ENCODE data around the gene ARFRP1. TPM values are rescaled to one million over a fixed set of nuclear protein-coding genes. Genes with fewer than 3 reads are reported as not detected.
"Not testable (repeated sequence)": the region's sequence is repeated elsewhere in the genome, so short reads cannot be mapped to it uniquely, and the experiment has no call there.

The ARFRP1 gene
- total RNA-seq, 1 experiment from 2014 or later, result 30.2 TPM

DNA sequence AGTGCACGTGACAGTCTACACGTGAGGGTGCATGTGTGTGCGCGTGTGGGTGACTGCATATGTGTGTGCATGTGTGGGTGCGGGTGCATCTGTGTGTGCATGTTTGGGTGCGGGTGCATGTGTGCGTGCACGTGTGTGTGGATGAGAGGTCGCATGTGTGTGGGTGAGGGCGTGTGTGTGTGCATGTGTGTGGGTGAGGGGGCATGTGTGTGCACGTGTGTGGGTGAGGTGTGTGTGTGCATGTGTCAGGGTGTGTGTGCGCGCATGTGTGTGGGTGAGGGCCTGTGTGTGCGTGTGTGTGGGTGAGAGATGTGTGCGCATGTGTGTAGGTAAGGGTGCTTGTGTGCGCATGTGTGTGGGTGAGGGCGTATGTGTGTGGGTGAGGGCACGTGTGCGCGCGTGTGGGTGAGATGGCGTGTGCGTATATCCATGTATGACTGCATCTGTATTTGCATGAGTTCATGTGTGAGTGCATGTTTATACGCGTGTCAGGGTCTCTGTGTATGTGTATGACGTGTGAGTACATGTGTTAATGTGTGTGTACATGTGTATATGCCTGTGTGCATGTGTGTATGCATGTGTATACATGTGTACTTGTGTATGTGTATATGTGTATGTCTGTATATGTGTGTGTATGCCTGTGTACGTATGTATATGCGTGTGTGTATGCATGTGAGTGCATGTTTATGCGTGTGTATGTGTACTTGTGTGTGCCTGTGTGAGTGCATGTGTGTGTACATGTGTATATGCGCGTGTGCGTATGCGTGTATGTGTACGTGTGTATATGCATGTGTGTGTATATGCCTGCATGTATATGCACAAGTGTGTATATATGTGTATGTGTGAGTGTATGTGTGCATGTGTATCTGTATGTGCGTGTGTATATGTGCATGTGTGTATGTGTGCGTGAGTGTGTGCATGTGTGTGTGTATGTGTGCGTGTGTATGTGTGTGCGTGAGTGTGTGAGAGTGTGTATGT is 24.6 kb upstream of the ARFRP1 start:
- ChIA-PET CTCF (no interaction called here), POLR2A (no interaction called here)
- H3K9me3 Mint-ChIP-seq, result no peaks in the 10 kb centered on the region
- H3K36me3 Mint-ChIP-seq, result peaks cover 8% of the 10 kb centered on the region; the same call in 1 of the 2 replicates
- H3K4me3 Mint-ChIP-seq, result no peak overlapping the region
- H3K27ac Mint-ChIP-seq, result no peak overlapping the region
- no peaks in the 10 kb centered on the region for H3K27me3 Mint-ChIP-seq (ENCODE audit: low read depth)
- no peak for TF ChIP-seq SOX15 (CRISPR knock-in tag; IDR thresholded peaks at IDR 0.05)
- no peak for TF ChIP-seq RORB (CRISPR knock-in tag; IDR thresholded peaks at IDR 0.05)
- TF ChIP-seq SMAD4 (CRISPR knock-in tag; IDR thresholded peaks at IDR 0.05), result no peak
- TF ChIP-seq, protein P1, sequence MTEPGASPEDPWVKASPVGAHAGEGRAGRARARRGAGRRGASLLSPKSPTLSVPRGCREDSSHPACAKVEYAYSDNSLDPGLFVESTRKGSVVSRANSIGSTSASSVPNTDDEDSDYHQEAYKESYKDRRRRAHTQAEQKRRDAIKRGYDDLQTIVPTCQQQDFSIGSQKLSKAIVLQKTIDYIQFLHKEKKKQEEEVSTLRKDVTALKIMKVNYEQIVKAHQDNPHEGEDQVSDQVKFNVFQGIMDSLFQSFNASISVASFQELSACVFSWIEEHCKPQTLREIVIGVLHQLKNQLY (CRISPR knock-in tag; IDR thresholded peaks at IDR 0.05), result no peak
- TF ChIP-seq, protein P2, sequence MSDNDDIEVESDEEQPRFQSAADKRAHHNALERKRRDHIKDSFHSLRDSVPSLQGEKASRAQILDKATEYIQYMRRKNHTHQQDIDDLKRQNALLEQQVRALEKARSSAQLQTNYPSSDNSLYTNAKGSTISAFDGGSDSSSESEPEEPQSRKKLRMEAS (CRISPR knock-in tag; IDR thresholded peaks at IDR 0.05), result no peak
- no peak for TF ChIP-seq ZNF396 (CRISPR knock-in tag; IDR thresholded peaks at IDR 0.05; ENCODE audit: borderline replicate concordance)
- DNase-seq (ENCODE audit: low spot score), result no peak
- no peak for ATAC-seq
- no peaks in the 10 kb centered on the region for H3K4me1 Mint-ChIP-seq

DNA sequence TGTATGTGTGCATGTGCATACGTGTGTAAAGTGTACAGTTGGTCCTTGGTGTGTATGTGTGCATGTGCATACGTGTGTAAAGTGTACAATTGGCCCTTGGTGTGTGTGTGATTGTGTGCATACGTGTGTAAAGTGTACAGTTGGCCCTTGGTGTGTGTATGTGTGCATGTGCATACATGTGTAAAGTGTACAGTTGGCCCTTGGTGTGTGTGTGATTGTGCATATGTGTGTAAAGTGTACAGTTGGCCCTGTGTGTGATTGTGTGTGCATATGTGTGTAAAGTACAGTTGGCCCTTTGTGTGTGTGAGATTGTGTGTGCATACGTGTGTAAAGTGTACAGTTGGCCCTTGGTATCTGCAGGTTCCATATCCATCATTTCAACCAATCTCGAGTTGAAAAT is 23.6 kb upstream of the ARFRP1 start:
- TF ChIP-seq NR3C1 (CRISPR knock-in tag; conservative IDR thresholded peaks at IDR 0.05; ENCODE audit: low read depth) (no peak), TCF7 (CRISPR knock-in tag; IDR thresholded peaks at IDR 0.05; ENCODE audit: low read depth) (no peak), TEAD4 (CRISPR knock-in tag; IDR thresholded peaks at IDR 0.05) (no peak), JAZF1 (CRISPR knock-in tag; IDR thresholded peaks at IDR 0.05) (no peak), ZNF121 (CRISPR knock-in tag; IDR thresholded peaks at IDR 0.05) (no peak), RELA (CRISPR knock-in tag; IDR thresholded peaks at IDR 0.05; ENCODE audit: borderline replicate concordance) (no peak), GTF2I (CRISPR knock-in tag; conservative IDR thresholded peaks at IDR 0.05) (no peak), NFE2L1 (CRISPR knock-in tag; IDR thresholded peaks at IDR 0.05) (no peak), SMAD3 (CRISPR knock-in tag; IDR thresholded peaks at IDR 0.05; ENCODE audit: borderline replicate concordance) (no peak), SMAD4 (CRISPR knock-in tag; IDR thresholded peaks at IDR 0.05) (no peak), TEAD1 (CRISPR knock-in tag; IDR thresholded peaks at IDR 0.05) (no peak), SOX15 (CRISPR knock-in tag; IDR thresholded peaks at IDR 0.05) (no peak), ZNF263 (CRISPR knock-in tag; IDR thresholded peaks at IDR 0.05; ENCODE audit: low read depth) (no peak)
- TF ChIP-seq, protein P3, sequence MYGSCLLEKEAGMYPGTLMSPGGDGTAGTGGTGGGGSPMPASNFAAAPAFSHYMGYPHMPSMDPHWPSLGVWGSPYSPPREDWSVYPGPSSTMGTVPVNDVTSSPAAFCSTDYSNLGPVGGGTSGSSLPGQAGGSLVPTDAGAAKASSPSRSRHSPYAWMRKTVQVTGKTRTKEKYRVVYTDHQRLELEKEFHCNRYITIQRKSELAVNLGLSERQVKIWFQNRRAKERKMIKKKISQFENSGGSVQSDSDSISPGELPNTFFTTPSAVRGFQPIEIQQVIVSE (CRISPR knock-in tag; IDR thresholded peaks at IDR 0.05; ENCODE audit: borderline replicate concordance), result no peak
- TF ChIP-seq, protein P4, sequence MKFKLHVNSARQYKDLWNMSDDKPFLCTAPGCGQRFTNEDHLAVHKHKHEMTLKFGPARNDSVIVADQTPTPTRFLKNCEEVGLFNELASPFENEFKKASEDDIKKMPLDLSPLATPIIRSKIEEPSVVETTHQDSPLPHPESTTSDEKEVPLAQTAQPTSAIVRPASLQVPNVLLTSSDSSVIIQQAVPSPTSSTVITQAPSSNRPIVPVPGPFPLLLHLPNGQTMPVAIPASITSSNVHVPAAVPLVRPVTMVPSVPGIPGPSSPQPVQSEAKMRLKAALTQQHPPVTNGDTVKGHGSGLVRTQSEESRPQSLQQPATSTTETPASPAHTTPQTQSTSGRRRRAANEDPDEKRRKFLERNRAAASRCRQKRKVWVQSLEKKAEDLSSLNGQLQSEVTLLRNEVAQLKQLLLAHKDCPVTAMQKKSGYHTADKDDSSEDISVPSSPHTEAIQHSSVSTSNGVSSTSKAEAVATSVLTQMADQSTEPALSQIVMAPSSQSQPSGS (CRISPR knock-in tag; IDR thresholded peaks at IDR 0.05; ENCODE audit: borderline replicate concordance, low read depth), result no peak
- TF ChIP-seq, protein P5, sequence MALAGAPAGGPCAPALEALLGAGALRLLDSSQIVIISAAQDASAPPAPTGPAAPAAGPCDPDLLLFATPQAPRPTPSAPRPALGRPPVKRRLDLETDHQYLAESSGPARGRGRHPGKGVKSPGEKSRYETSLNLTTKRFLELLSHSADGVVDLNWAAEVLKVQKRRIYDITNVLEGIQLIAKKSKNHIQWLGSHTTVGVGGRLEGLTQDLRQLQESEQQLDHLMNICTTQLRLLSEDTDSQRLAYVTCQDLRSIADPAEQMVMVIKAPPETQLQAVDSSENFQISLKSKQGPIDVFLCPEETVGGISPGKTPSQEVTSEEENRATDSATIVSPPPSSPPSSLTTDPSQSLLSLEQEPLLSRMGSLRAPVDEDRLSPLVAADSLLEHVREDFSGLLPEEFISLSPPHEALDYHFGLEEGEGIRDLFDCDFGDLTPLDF (CRISPR knock-in tag; IDR thresholded peaks at IDR 0.05), result no peak
- TF ChIP-seq, protein P6, sequence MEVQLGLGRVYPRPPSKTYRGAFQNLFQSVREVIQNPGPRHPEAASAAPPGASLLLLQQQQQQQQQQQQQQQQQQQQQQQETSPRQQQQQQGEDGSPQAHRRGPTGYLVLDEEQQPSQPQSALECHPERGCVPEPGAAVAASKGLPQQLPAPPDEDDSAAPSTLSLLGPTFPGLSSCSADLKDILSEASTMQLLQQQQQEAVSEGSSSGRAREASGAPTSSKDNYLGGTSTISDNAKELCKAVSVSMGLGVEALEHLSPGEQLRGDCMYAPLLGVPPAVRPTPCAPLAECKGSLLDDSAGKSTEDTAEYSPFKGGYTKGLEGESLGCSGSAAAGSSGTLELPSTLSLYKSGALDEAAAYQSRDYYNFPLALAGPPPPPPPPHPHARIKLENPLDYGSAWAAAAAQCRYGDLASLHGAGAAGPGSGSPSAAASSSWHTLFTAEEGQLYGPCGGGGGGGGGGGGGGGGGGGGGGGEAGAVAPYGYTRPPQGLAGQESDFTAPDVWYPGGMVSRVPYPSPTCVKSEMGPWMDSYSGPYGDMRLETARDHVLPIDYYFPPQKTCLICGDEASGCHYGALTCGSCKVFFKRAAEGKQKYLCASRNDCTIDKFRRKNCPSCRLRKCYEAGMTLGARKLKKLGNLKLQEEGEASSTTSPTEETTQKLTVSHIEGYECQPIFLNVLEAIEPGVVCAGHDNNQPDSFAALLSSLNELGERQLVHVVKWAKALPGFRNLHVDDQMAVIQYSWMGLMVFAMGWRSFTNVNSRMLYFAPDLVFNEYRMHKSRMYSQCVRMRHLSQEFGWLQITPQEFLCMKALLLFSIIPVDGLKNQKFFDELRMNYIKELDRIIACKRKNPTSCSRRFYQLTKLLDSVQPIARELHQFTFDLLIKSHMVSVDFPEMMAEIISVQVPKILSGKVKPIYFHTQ (CRISPR knock-in tag; IDR thresholded peaks at IDR 0.05), result no peak
- TF ChIP-seq, protein P7, sequence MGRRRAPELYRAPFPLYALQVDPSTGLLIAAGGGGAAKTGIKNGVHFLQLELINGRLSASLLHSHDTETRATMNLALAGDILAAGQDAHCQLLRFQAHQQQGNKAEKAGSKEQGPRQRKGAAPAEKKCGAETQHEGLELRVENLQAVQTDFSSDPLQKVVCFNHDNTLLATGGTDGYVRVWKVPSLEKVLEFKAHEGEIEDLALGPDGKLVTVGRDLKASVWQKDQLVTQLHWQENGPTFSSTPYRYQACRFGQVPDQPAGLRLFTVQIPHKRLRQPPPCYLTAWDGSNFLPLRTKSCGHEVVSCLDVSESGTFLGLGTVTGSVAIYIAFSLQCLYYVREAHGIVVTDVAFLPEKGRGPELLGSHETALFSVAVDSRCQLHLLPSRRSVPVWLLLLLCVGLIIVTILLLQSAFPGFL (CRISPR knock-in tag; IDR thresholded peaks at IDR 0.05; ENCODE audit: borderline replicate concordance), result no peak
- Mint-ChIP-seq H3K9me3 (no peaks in the 10 kb centered on the region), H3K36me3 (peaks cover 11% of the 10 kb centered on the region), H3K27ac (no peak overlapping the region), H3K4me1 (no peaks in the 10 kb centered on the region), H3K27me3 (ENCODE audit: low read depth) (no peaks in the 10 kb centered on the region), H3K4me3 (no peak overlapping the region)
- POLR2A ChIA-PET, result no interaction called here
- ATAC-seq (no peak), DNase-seq (ENCODE audit: low spot score) (no peak)
- CTCF ChIA-PET, result no interaction called here

DNA sequence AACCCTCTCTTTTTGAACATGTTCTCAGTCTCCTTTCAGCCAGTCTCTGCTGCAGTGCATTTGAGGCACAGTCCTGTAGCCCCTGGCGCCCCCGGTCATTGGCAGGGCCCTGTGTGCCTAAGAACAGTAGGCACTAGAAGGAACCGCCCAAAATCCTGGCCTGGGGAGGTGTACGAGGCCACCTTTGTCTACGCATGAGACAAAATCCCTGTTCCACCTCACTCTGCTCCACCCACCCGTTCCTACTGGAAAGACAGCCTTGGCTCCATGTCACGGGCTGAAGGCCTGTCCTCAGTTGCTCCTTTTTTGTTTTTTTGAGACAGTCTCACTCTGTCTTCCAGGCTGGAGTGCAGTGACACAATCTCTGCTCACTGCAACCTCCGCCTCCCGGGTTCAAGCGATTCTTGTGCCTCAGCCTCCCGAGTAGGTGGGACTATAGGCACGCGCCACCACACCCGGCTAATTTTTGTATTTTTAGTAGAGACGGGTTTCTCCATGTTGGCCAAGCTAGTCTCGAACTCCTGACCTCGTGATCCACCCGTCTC is 22.5 kb upstream of the ARFRP1 start:
- ATAC-seq; CTCF ChIA-PET; H3K4me3 Mint-ChIP-seq; H3K27ac Mint-ChIP-seq; H3K27me3 Mint-ChIP-seq (ENCODE audit: low read depth); H3K4me1 Mint-ChIP-seq; H3K9me3 Mint-ChIP-seq; POLR2A ChIA-PET; DNase-seq (ENCODE audit: low spot score): not testable (repeated sequence)
- H3K36me3 Mint-ChIP-seq, result peaks cover 14% of the 10 kb centered on the region
